IMR-90 (cell line): Measurements from ENCODE around the gene ARAP1. TPM values are rescaled to one million over a fixed set of nuclear protein-coding genes. Genes with fewer than 3 reads are reported as not detected.

Experiments used
- ATAC-seq: fragments of 200-7000 bp; cut with Tn5 transposase; 2 replicates; pipeline ENCODE4 v1.9.1; 2020; ENCODE audit warnings: low read depth, mild to moderate bottlenecking, moderate library complexity
- BruUV-seq: library from RNA; stranded (reverse); fragments of 400-500 nt; replicated peaks from 2 replicates; lab custom pipeline; 2021; lab: Mats Ljungman, UMichigan
- CTCF ChIA-PET: fragments of 300-600 bp; formaldehyde crosslinking; extraction: SDS; loops from one replicate; lab custom pipeline; 2021; ENCODE audit warnings: antibody characterized with exemption; lab: Yijun Ruan, JAX
- POLR2A ChIA-PET: fragments of 300-600 bp; sonication (Branson Sonifier 250); formaldehyde crosslinking; loops from one replicate; lab custom pipeline; 2022; ENCODE audit warnings: antibody characterized with exemption; ENCODE audit not compliant: unreplicated experiment; lab: Charles Lee
- DNase-seq: peaks from one replicate; pipeline ENCODE4 v3.0.0; 2013
- H2AFZ ChIP-seq: replicated peaks from 2 replicates; pipeline ENCODE3; 2013; ENCODE audit warnings: low read length, mild to moderate bottlenecking; ENCODE audit not compliant: poor library complexity
- H2AK5ac ChIP-seq: 2 replicates; pipeline ENCODE4 v1.6.1; 2013; ENCODE audit warnings: low read depth, low read length, inconsistent platforms
- H2AK9ac ChIP-seq: replicated peaks from 2 replicates; pipeline ENCODE3; 2013; ENCODE audit warnings: mild to moderate bottlenecking, low read depth, low read length, moderate library complexity; ENCODE audit not compliant: poor library complexity
- H2BK120ac ChIP-seq: 2 replicates; pipeline ENCODE4 v1.6.1; 2013; ENCODE audit warnings: low read depth, low read length, inconsistent platforms
- H2BK15ac ChIP-seq: 3 replicates; pipeline ENCODE4 v1.6.1; 2013; ENCODE audit warnings: low read depth, low read length, inconsistent platforms
- H2BK20ac ChIP-seq: 2 replicates; pipeline ENCODE4 v1.6.1; 2013; ENCODE audit warnings: low read depth, mild to moderate bottlenecking, inconsistent platforms, low read length, moderate library complexity
- H2BK5ac ChIP-seq: 2 replicates; pipeline ENCODE4 v1.6.1; 2013; ENCODE audit warnings: mild to moderate bottlenecking, low read depth, low read length, inconsistent platforms; ENCODE audit not compliant: poor library complexity, severe bottlenecking
- H3K14ac ChIP-seq: replicated peaks from 2 replicates; pipeline ENCODE4 v1.6.1; 2013; ENCODE audit warnings: low read depth, low read length, inconsistent platforms
- H3K18ac ChIP-seq: 2 replicates; pipeline ENCODE4 v1.6.1; 2013; ENCODE audit warnings: low read depth, low read length, control low read depth
- H3K23ac ChIP-seq: 2 replicates; pipeline ENCODE4 v1.6.1; 2013; ENCODE audit warnings: low read depth, low read length, inconsistent platforms
- H3K27ac ChIP-seq: 2 replicates; pipeline ENCODE4 v1.5.1; 2013; ENCODE audit warnings: mild to moderate bottlenecking, control low read depth, low read length; ENCODE audit not compliant: insufficient read depth
- H3K27me3 ChIP-seq: 2 replicates; pipeline ENCODE4 v1.6.1; 2013; ENCODE audit warnings: low read length; ENCODE audit not compliant: control insufficient read depth, insufficient read depth
- H3K36me3 ChIP-seq: 2 replicates; pipeline ENCODE4 v1.6.1; 2013; ENCODE audit warnings: low read length, mixed read lengths; ENCODE audit not compliant: control insufficient read depth, insufficient read depth
- H3K4ac ChIP-seq: 2 replicates; pipeline ENCODE4 v1.6.1; 2013; ENCODE audit warnings: low read depth, low read length, inconsistent platforms
- H3K4me1 ChIP-seq: 2 replicates; pipeline ENCODE4 v1.6.1; 2013; ENCODE audit warnings: low read length, mixed read lengths; ENCODE audit not compliant: control insufficient read depth, insufficient read depth
- H3K4me2 ChIP-seq: 2 replicates; pipeline ENCODE4 v1.6.1; 2013; ENCODE audit warnings: low read depth, mild to moderate bottlenecking, control low read depth, low read length, moderate library complexity
- H3K4me3 ChIP-seq: 2 replicates; pipeline ENCODE4 v1.5.1; 2013; ENCODE audit warnings: low read depth, mild to moderate bottlenecking, control low read depth, low read length, moderate library complexity; ENCODE audit not compliant: insufficient read depth
- H3K56ac ChIP-seq: 2 replicates; pipeline ENCODE4 v1.6.1; 2013; ENCODE audit warnings: low read length, inconsistent platforms; ENCODE audit not compliant: insufficient read depth; ENCODE audit errors: extremely low read depth
- H3K79me1 ChIP-seq, 2 experiments: 2 replicates each; pipeline ENCODE4 v1.6.1; 2013; ENCODE audit warnings: low read length in 2 of 2, inconsistent platforms in 1 of 2, low read depth in 1 of 2
- H3K9ac ChIP-seq: 2 replicates; pipeline ENCODE4 v1.6.1; 2013; ENCODE audit warnings: low read depth, low read length, control low read depth
- H3K9me1 ChIP-seq: 2 replicates; pipeline ENCODE4 v1.6.1; 2013; ENCODE audit warnings: low read length, inconsistent platforms; ENCODE audit not compliant: insufficient read depth
- H3K9me3 ChIP-seq: 2 replicates; pipeline ENCODE4 v1.6.1; 2013; ENCODE audit warnings: low read length; ENCODE audit not compliant: control insufficient read depth, insufficient read depth
- H4K20me1 ChIP-seq: 2 replicates; pipeline ENCODE4 v1.6.1; 2013; ENCODE audit warnings: low read length, inconsistent platforms; ENCODE audit not compliant: insufficient read depth
- H4K5ac ChIP-seq: 2 replicates; pipeline ENCODE4 v1.6.1; 2013; ENCODE audit warnings: mild to moderate bottlenecking, low read depth, low read length, control low read depth
- H4K8ac ChIP-seq, 2 experiments: 2 replicates each; pipeline ENCODE4 v1.6.1; 2013; ENCODE audit warnings: low read depth in 2 of 2, low read length in 2 of 2, control low read depth in 1 of 2, inconsistent platforms in 1 of 2
- H4K91ac ChIP-seq: 2 replicates; pipeline ENCODE4 v1.6.1; 2013; ENCODE audit warnings: low read depth, low read length, inconsistent platforms; ENCODE audit not compliant: insufficient read depth
- BHLHE40 ChIP-seq: fragments of 150-350 bp; IDR thresholded peaks from 2 replicates; pipeline ENCODE4 v1.6.1; 2016; ENCODE audit warnings: mild to moderate bottlenecking, low read depth, low read length
- CEBPB ChIP-seq: IDR thresholded peaks from 2 replicates; pipeline ENCODE4 v1.6.1; 2012; ENCODE audit warnings: low read depth, low read length, improper control_type of control experiment
- CHD1 ChIP-seq: IDR thresholded peaks from 2 replicates; pipeline ENCODE4 v1.6.1; 2012; ENCODE audit warnings: low read depth, low read length, improper control_type of control experiment
- CTCF ChIP-seq: conservative IDR thresholded peaks from 2 replicates; pipeline ENCODE4 v1.5.1; 2012; ENCODE audit warnings: mild to moderate bottlenecking, low read depth, low read length, improper control_type of control experiment
- ELK1 ChIP-seq: fragments of 150-350 bp; IDR thresholded peaks from 2 replicates; pipeline ENCODE4 v1.6.1; 2016; ENCODE audit warnings: low read depth, mild to moderate bottlenecking, low read length, moderate library complexity, borderline replicate concordance
- FOS ChIP-seq: fragments of 150-350 bp; IDR thresholded peaks from 2 replicates; pipeline ENCODE4 v1.6.1; 2016; ENCODE audit warnings: low read depth, low read length
- MAFK ChIP-seq: IDR thresholded peaks from 2 replicates; pipeline ENCODE4 v1.6.1; 2012; ENCODE audit warnings: low read depth, low read length, improper control_type of control experiment
- MAZ ChIP-seq: IDR thresholded peaks from 2 replicates; pipeline ENCODE4 v1.6.1; 2012; ENCODE audit warnings: low read depth, mild to moderate bottlenecking, low read length, improper control_type of control experiment, moderate library complexity, borderline replicate concordance
- MXI1 ChIP-seq: IDR thresholded peaks from 2 replicates; pipeline ENCODE4 v1.6.1; 2012; ENCODE audit warnings: low read depth, mild to moderate bottlenecking, low read length, moderate library complexity, borderline replicate concordance
- NFE2L2 ChIP-seq: fragments of 150-350 bp; IDR thresholded peaks from 2 replicates; pipeline ENCODE4 v1.6.1; 2016; ENCODE audit warnings: low read depth, mild to moderate bottlenecking, low read length
- POLR2A ChIP-seq: IDR thresholded peaks from 2 replicates; pipeline ENCODE4 v1.6.1; 2012; ENCODE audit warnings: mild to moderate bottlenecking, low read depth, low read length
- RCOR1 ChIP-seq: IDR thresholded peaks from 2 replicates; pipeline ENCODE4 v1.6.1; 2012; ENCODE audit warnings: mild to moderate bottlenecking, low read length, improper control_type of control experiment; ENCODE audit not compliant: insufficient replicate concordance
- RFX5 ChIP-seq: IDR thresholded peaks from 2 replicates; pipeline ENCODE4 v1.8.0; 2012; ENCODE audit warnings: low read depth, mild to moderate bottlenecking, low read length, moderate library complexity
- SMC3 ChIP-seq: fragments of 150-350 bp; IDR thresholded peaks from 2 replicates; pipeline ENCODE4 v1.6.1; 2016; ENCODE audit warnings: low read depth, mild to moderate bottlenecking, antibody characterized with exemption, low read length, moderate library complexity
- USF2 ChIP-seq: fragments of 150-350 bp; IDR thresholded peaks from 2 replicates; pipeline ENCODE4 v1.6.1; 2017; ENCODE audit warnings: mild to moderate bottlenecking, antibody characterized with exemption, low read length, low read depth
- WGBS, 2 experiments: methylation state at CpG; one replicate each; pipeline versions ENCODE4 v1.1.5 to v1.1.7; 2013; ENCODE audit warnings: missing lambda C conversion rate in 2 of 2; ENCODE audit not compliant: insufficient read length in 1 of 2; ENCODE audit errors: extremely low coverage in 2 of 2; 5-methylcytosine and 5-hydroxymethylcytosine counted together
- dilution Hi-C: fragments of 300-500 bp; cut with HindIII; formaldehyde crosslinking; loops from one replicate; pipeline ENCODE4 v1.14.3; 2018; ENCODE audit warnings: low sequenced_read_pairs; ENCODE audit not compliant: unreplicated experiment
- in situ Hi-C: fragments of 300-500 bp; cut with MboI; formaldehyde crosslinking; loops from 3 replicates; pipeline ENCODE4 v1.14.3; 2019; ENCODE audit warnings: low sequenced_read_pairs, inconsistent platforms, mixed read lengths
- intact Hi-C: fragments of 100-400 bp; cut with micrococcal nuclease; formaldehyde crosslinking; loops from 2 replicates; pipeline ENCODE4 v1.10.0; 2022
- polyA plus RNA-seq, 3 experiments: library from polyadenylated mRNA; depleted of rRNA; stranded (reverse); fragments of >200 nt; gene quantifications; 2 replicates each; pipeline ENCODE4 v1.2.3, GENCODE V29; 2012; ENCODE audit warnings: low replicate concordance in 1 of 3
- total RNA-seq: library from RNA; depleted of rRNA; stranded (reverse); fragments of >200 nt; gene quantifications from 2 replicates; pipeline ENCODE4 v1.2.3, GENCODE V29; 2012

Gene ARAP1
- total and polyA plus RNA-seq, 2 of the 4 experiments (the other 2 are of a cell fraction), result 37.6 to 63.1 TPM

- H4K5ac ChIP-seq, result no peak overlapping the region
- CTCF ChIA-PET, result no interaction called here
- H3K56ac ChIP-seq, result no peak overlapping the region
- intact Hi-C loops (no loop called here), in situ Hi-C loops (no loop called here), dilution Hi-C loops (no loop called here)
- H2BK120ac ChIP-seq, result no peak overlapping the region
- H3K9ac ChIP-seq, result no peak overlapping the region
- TF ChIP-seq ELK1 (no peak), CHD1 (no peak), USF2 (no peak), MAFK (no peak), POLR2A (no peak), MAZ (no peak), FOS (no peak), BHLHE40 (no peak), SMC3 (no peak), MXI1 (no peak), CEBPB (no peak), RFX5 (no peak), RCOR1 (no peak), NFE2L2 (no peak), CTCF (no peak)
- no peak overlapping the region for H2BK15ac ChIP-seq
- peaks cover 12% of the 10 kb centered on the region for H3K9me1 ChIP-seq
- 0 out of 2 replicates have a peak, but pooled peaks cover 1% of the 10 kb centered on the region for H3K36me3 ChIP-seq
- no peak overlapping the region for H3K4ac ChIP-seq
- H3K23ac ChIP-seq, result no peak overlapping the region
- no peak overlapping the region for H3K18ac ChIP-seq
- H2AFZ ChIP-seq, result no peak overlapping the region
- WGBS, 2 experiments, result 100% methylated on average over 1 of the region's 11 CpGs; no CpG with 5 or more reads in 1 of the 2 experiments
- POLR2A ChIA-PET, result no interaction called here
- H2BK20ac ChIP-seq, result no peak overlapping the region
- peaks cover 30 to 75% of the 10 kb centered on the region in 2 experiments for H3K79me1 ChIP-seq
- H4K91ac ChIP-seq, result no peak overlapping the region
- H3K9me3 ChIP-seq, result no peaks in the 10 kb centered on the region
- DNase-seq, result no peak
- H3K4me2 ChIP-seq, result no peak overlapping the region
- H3K4me3 ChIP-seq, result no peak overlapping the region
- no peak for ATAC-seq
- H4K8ac ChIP-seq, result no peak overlapping the region
- H3K27me3 ChIP-seq, result no peaks in the 10 kb centered on the region
- H2AK5ac ChIP-seq, result no peak overlapping the region
- no peak overlapping the region for H3K14ac ChIP-seq
- peaks cover 13% of the 10 kb centered on the region for H3K4me1 ChIP-seq
- BruUV-seq, result no TSS peak
- no peak overlapping the region for H2AK9ac ChIP-seq
- H3K27ac ChIP-seq, result no peak overlapping the region
- H4K20me1 ChIP-seq, result peaks cover 33% of the 10 kb centered on the region
- H2BK5ac ChIP-seq, result no peak overlapping the region
Measured at GRCh38 chr11:72745925-72746550, 6.2 kb downstream of the ARAP1 start.
